ENCODE results near the gene CAPN10.

GRCh38 chr2:240630771-240631547 is 44.4 kb downstream of the CAPN10 start:
- TF ChIP-seq EP300 (IDR thresholded peaks at IDR 0.05; ENCODE audit: borderline replicate concordance) = no peak
- no peak for TF ChIP-seq REST (IDR thresholded peaks at IDR 0.05; ENCODE audit: low read depth)
- no peak for TF ChIP-seq FOXM1 (IDR thresholded peaks at IDR 0.05; ENCODE audit: borderline replicate concordance, low read depth)
- no peak for TF ChIP-seq RAD21 (IDR thresholded peaks at IDR 0.05; ENCODE audit: low read depth)
- TF ChIP-seq MAX (IDR thresholded peaks at IDR 0.05) = no peak
- TF ChIP-seq CEBPB (IDR thresholded peaks at IDR 0.05) = no peak
- TF ChIP-seq NFIC (IDR thresholded peaks at IDR 0.05) = no peak
- TF ChIP-seq CREB1 (IDR thresholded peaks at IDR 0.05; ENCODE audit: low read depth) = no peak
- TF ChIP-seq TAF1 (IDR thresholded peaks at IDR 0.05; ENCODE audit: low read depth) = no peak

Data from Ishikawa (cell line).